ENCODE results near the gene CLEC4E.

- TF ChIP-seq, protein P1, sequence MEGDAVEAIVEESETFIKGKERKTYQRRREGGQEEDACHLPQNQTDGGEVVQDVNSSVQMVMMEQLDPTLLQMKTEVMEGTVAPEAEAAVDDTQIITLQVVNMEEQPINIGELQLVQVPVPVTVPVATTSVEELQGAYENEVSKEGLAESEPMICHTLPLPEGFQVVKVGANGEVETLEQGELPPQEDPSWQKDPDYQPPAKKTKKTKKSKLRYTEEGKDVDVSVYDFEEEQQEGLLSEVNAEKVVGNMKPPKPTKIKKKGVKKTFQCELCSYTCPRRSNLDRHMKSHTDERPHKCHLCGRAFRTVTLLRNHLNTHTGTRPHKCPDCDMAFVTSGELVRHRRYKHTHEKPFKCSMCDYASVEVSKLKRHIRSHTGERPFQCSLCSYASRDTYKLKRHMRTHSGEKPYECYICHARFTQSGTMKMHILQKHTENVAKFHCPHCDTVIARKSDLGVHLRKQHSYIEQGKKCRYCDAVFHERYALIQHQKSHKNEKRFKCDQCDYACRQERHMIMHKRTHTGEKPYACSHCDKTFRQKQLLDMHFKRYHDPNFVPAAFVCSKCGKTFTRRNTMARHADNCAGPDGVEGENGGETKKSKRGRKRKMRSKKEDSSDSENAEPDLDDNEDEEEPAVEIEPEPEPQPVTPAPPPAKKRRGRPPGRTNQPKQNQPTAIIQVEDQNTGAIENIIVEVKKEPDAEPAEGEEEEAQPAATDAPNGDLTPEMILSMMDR (IDR thresholded peaks at IDR 0.05; ENCODE audit: poor library complexity, severe bottlenecking) = no peak
- TF ChIP-seq POLR2AphosphoS5 (IDR thresholded peaks at IDR 0.05) (no peak), MXI1 (conservative IDR thresholded peaks at IDR 0.05; ENCODE audit: poor library complexity, severe bottlenecking) (no peak), TAF1 (IDR thresholded peaks at IDR 0.05; ENCODE audit: low read depth) (no peak)
- TF ChIP-seq, protein P2, sequence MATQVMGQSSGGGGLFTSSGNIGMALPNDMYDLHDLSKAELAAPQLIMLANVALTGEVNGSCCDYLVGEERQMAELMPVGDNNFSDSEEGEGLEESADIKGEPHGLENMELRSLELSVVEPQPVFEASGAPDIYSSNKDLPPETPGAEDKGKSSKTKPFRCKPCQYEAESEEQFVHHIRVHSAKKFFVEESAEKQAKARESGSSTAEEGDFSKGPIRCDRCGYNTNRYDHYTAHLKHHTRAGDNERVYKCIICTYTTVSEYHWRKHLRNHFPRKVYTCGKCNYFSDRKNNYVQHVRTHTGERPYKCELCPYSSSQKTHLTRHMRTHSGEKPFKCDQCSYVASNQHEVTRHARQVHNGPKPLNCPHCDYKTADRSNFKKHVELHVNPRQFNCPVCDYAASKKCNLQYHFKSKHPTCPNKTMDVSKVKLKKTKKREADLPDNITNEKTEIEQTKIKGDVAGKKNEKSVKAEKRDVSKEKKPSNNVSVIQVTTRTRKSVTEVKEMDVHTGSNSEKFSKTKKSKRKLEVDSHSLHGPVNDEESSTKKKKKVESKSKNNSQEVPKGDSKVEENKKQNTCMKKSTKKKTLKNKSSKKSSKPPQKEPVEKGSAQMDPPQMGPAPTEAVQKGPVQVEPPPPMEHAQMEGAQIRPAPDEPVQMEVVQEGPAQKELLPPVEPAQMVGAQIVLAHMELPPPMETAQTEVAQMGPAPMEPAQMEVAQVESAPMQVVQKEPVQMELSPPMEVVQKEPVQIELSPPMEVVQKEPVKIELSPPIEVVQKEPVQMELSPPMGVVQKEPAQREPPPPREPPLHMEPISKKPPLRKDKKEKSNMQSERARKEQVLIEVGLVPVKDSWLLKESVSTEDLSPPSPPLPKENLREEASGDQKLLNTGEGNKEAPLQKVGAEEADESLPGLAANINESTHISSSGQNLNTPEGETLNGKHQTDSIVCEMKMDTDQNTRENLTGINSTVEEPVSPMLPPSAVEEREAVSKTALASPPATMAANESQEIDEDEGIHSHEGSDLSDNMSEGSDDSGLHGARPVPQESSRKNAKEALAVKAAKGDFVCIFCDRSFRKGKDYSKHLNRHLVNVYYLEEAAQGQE (IDR thresholded peaks at IDR 0.05; ENCODE audit: borderline replicate concordance) = no peak
These were observed 13.9 kb upstream of the CLEC4E start for GRCh38 chr12:8554451-8555195.
